HG03342 (cell line): Measurements from ENCODE around the gene B9D2.

Experiments used
- ATAC-seq: cut with Tn5 transposase; IDR thresholded peaks from one replicate; pipeline ENCODE4 v1.9.1; 2021; ENCODE audit warnings: mild to moderate bottlenecking, moderate library complexity; ENCODE audit not compliant: unreplicated experiment

Gene B9D2

GRCh38 chr19:41330481-41330880, 33.5 kb downstream of the B9D2 start:
- no peak for ATAC-seq

DNA sequence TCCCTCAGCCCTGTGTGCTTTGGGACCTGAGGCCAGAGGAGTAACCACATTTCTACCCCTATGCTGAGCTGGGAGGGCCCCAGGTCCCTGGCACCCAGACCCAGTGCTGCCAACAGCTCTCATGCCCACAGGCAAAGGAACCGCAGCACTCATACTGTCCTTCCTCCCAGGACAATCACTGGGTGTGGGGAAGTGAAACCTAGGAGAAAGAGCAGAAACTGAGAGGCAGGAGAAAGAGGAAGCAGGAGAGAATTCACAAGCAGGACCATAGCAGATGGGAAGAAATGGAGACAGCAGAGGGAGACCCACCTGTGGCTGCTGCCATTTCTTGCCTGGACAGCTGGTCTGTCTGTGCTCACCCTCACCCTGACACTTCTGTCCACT, 35.1 kb downstream of the B9D2 start:
- peak; percentile 7 for ATAC-seq

GRCh38 chr19:41328157-41328841, 35.6 kb downstream of the B9D2 start:
- ATAC-seq: peak; percentile 16

DNA sequence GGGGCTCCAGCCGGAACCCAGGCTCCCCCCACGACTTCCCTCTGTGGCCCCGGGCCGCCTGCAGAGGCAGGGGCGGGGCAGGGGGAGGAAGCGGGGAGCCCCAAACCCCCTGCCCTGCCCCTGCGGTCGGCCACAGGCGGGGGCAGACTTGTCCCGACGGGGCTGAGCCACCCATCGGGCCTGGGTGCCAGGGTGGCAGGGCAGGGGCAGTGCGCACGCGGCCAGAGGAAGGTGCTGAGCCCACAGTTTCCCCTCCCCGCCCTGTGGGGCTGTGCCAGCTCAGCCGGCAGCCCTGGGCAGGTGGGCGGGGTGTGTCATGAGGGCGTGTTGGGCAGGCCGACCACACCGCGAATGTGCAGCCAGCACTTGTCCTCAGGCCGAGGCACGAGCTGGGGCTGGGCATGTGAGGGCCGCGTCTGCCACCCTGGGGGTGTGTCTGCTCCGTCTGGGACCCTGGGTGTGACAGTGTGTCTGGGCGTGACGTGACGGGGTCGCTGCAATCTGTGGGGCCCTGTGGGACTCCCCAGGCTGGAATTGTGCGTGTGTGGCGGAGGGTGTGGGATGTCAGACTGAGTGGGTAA, 36.3 kb downstream of the B9D2 start:
- peak; percentile 36 for ATAC-seq

- no peak for ATAC-seq
Measured at GRCh38 chr19:41327076-41327575, 36.8 kb downstream of the B9D2 start.

DNA sequence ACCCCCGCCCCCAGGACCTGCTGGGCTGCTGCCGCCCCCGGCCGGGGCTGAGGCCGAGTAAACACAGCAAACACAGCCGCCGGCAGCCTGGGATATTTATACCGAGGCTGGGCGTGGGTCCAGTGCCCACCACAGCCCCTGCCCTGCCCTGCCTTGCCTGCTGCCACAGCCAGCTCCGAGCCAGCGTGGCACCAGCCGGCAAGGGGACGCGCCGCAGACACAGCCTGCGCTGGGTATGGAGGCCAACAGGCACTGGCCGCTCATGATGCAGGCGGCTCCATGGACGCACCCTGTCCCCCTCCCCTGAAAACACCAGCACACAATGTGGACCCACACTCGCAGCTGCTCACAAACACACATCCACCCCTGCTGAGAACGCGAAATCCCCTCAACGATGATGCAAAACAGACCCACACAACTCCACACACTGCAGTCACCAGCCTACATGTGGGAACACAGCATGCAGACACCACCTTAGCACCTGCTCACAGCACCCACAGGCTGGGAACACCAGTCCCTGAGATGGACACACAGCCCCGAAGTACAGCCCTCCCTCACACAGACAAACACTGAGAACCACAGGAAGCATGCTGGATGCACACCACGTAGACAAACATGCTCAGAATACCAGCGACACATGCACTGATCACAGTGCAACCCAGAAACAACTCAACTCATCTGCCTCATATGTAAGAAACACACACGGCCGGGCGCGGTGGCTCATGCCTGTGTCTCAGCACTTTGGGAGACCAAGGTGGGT, 37.8 kb downstream of the B9D2 start:
- ATAC-seq: no peak

DNA sequence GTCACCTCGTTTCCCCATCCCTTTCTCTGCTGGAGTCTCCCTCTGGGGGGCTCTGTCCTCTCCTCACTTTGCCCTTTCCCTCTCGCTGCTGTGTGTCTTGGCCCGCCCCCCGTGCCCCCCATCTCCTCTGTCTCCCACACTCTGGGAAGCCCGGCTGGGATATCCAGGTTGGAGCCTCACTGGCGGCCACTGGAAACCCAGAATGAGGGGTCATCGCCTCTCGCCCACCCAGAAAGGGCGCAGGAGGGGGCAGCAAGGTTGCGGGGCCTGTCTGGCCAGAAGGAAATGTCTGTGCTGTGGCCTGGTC, 38.4 kb downstream of the B9D2 start:
- ATAC-seq: no peak

DNA sequence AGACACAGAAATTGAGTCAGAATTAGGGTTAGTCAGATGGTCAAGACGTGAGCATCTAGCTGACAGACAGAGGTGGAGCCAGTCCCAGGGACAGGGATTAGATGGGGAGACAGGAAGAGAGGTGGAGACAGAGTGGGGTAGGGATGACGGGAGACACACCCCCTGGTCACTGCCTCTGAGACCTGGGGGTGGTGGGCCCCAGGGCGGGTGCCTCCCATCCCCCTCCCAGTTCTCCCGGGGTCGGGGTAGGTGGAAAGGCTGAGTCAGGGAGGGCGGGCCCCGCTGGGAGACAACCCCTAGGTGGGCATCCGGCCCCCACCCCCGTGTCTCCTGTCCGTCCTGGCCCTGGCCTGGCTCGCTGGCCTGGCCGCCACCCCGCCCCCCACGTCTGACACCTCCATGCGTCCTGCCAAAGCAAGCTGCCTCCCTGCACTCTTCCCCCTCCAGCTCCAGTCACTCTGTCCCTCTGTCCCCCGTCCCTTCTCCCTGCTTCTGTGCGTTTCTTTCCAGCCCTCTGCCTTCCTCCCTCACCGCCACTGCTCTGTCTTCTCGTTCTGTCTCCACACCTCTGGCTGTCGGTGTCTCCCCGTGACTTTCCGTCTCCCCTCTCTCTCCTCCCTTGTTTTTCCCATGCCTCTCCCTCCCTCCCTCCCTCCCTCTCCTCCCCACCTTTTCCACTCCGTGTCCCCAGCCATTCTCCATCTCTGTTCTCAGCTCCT, 38.9 kb downstream of the B9D2 start:
- no peak for ATAC-seq

DNA sequence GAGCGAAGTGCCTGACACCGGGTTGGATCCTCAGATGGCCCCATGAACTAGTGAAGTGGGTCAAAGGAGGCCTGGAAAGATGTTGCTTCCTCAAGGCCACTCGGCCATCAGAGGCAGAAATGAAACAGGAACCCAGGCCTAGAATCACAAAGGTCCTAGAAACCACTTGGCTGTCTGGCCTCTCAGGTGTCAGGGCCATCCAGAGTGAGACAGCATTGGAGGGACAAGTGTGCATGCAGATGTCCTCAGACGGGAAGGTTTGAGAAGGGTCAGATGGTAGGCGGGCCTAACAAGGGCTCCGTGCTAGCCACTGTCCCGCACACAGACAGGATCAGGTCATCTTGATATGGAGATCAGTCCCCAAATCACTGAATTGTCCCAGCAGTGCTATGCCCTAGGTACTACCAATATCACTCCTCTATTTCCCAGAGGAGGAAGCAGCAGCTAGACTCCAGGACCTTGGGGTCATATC, 39.7 kb downstream of the B9D2 start:
- ATAC-seq: no peak

DNA sequence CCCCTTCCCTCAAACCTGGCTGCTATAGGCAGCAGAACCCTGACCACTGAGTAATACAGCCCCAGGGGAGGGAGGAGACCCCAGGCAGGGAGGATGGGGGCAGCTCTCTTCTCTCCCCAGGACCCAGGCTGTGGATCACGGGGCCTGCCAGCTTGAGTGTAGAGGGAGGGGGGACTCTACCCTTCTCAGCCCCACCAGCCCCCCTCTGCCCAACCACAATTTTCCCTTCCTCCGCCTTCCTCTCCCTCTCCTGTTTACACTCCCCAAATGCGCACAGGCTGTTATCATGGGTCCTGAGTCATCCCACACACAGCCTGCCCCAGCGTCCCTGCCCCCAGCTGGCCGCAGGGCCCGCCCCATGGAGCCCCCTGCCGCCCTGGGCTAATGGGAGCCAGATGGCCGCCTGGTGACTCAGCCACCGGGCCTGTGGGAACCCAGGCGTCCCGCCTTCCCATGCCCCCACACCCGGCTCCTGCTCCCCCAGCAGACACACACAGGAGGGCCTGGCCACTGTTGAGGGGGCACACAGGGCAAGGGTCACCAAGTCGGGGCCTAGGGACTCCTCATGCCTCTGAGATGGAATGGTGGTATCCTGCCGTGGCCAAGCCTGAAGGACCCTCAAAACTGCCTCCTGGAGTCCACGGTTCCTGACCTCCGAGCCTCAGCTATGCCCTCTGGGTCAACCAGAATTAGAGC, 40.4 kb downstream of the B9D2 start:
- no peak for ATAC-seq

- no peak for ATAC-seq
Measured at GRCh38 chr19:41323023-41323422, 40.9 kb downstream of the B9D2 start.

DNA sequence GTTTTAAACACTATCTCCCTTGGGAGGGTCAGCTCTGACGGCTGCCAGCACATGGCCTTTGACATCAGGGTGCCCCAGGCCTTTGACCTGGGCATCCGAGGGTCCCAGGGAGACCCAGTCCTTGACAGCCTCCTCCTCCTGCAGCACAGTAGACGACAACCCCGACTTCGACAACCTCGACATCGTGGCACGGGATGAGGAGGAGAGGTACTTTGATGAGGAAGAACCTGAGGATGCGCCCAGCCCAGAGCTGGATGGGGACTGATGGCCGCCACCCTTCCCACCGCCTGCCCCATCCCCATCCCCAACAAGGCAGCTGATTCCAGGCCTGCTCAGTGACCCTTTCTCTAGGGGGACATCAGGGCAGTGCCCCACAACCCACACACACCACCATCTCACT, 41.5 kb downstream of the B9D2 start:
- no peak for ATAC-seq

GRCh38 chr19:41321600-41322270, 42.2 kb downstream of the B9D2 start:
- no peak for ATAC-seq

GRCh38 chr19:41321204-41321599, 42.7 kb downstream of the B9D2 start:
- no peak for ATAC-seq

GRCh38 chr19:41320568-41320967, 43.4 kb downstream of the B9D2 start:
- ATAC-seq: no peak

DNA sequence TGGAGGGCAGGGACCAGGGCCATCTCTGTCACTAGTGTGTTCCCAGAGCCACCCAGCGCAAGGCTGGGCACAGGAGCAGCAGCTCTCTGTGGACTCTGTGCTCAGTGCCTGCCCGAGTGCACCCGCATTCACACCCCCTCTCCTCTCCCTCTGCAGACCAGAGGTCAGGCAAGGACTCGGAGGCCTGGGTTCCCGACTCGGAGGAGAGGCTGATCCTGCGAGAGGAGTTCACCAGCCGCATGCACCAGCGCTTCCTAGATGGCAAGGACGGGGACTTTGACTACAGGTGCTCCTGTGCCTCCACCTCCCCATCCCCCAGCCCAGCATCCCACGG, 43.8 kb downstream of the B9D2 start:
- no peak for ATAC-seq

GRCh38 chr19:41319500-41320184, 44.3 kb downstream of the B9D2 start:
- no peak for ATAC-seq

- ATAC-seq: no peak
Measured at GRCh38 chr19:41318696-41319499, 45.1 kb downstream of the B9D2 start.

DNA sequence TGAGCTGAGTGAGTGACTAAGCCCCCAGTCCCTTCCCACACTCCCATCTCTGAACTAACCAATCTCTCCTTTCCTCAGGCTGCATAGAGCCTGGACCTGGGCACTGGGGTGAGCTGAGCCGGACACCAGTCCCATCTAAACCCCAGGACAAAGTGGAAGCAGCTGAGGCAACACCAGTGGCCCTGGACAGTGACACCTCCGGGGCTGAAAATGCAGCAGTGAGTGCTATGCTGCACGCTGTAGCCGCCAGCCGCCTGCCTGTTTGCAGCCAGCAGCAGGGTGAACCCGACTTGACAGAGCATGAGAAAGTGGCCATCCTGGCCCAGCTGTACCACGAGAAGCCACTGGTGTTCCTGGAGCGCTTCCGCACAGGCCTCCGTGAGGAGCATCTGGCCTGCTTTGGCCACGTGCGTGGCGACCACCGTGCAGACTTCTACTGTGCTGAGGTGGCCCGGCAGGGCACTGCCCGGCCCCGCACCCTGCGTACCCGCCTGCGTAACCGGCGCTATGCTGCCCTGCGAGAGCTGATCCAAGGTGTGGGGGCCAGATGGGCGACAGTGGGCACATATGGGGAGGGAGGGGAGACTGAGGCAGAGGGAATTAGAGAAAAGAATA, 47.5 kb downstream of the B9D2 start:
- ATAC-seq: no peak
